GM10248 (cell line): ENCODE results near the gene PKDREJ.

ENCODE experiments used
- CTCF ChIA-PET: fragments of 300-600 bp; sonication (Branson Sonifier 250); formaldehyde crosslinking; extraction: SDS; loops from one replicate; lab custom pipeline; 2021; ENCODE audit warnings: antibody characterized with exemption; lab: Yijun Ruan, JAX
- POLR2A ChIA-PET: fragments of 350-650 bp; sonication (Branson Sonifier 250); formaldehyde crosslinking; extraction: SDS; loops from one replicate; lab custom pipeline; 2020; ENCODE audit warnings: antibody characterized with exemption; lab: Yijun Ruan, JAX
- DNase-seq: peaks from one replicate; pipeline ENCODE4 v3.0.0; 2012; ENCODE audit errors: extremely low spot score
- CTCF ChIP-seq: IDR thresholded peaks from 2 replicates; pipeline ENCODE4 v1.5.1; 2012; ENCODE audit warnings: mild to moderate bottlenecking, low read depth; ENCODE audit errors: extremely low read depth, missing control alignments, control extremely low read depth

The PKDREJ gene

GRCh38 chr22:46262449-46263215, 511 bp downstream of the PKDREJ start:
- ChIA-PET CTCF (no interaction called here), POLR2A (no interaction called here)
- no peak for TF ChIP-seq CTCF
- no peak for DNase-seq

GRCh38 chr22:46260038-46260437, 3.1 kb downstream of the PKDREJ start:
- POLR2A ChIA-PET: no interaction called here
- DNase-seq: no peak
- CTCF ChIA-PET: interaction anchor here (1.0 kb wide), 2 partner anchors 10 to 18 kb away, joined by 3 read pairs; partner anchors contain the start of gene CDPF1
- TF ChIP-seq CTCF: no peak

GRCh38 chr22:46259374-46259773, 3.8 kb downstream of the PKDREJ start:
- DNase-seq: no peak
- ChIA-PET CTCF (interaction anchor here (1.0 kb wide), 1 partner anchor 18 kb away, joined by 3 read pairs; no protein-coding TSS in a partner anchor), POLR2A (no interaction called here)
- no peak for TF ChIP-seq CTCF

- no peak for DNase-seq
- ChIA-PET CTCF (no interaction called here), POLR2A (no interaction called here)
- no peak for TF ChIP-seq CTCF
Measured at GRCh38 chr22:46256358-46256958, 6.7 kb downstream of the PKDREJ start.

- DNase-seq: no peak
- ChIA-PET CTCF (no interaction called here), POLR2A (no interaction called here)
- no peak for TF ChIP-seq CTCF
Measured at GRCh38 chr22:46251816-46252380, 11.2 kb downstream of the PKDREJ start.

- CTCF ChIA-PET: no interaction called here
- POLR2A ChIA-PET: no interaction called here
- TF ChIP-seq CTCF: no peak
- no peak for DNase-seq
Measured at GRCh38 chr22:46251266-46251665, 11.9 kb downstream of the PKDREJ start.
